Stimulated activated CD4-positive, alpha-beta T cell treated with anti-CD3 and anti-CD28 coated beads, Interleukin-2, amount 100 ng/mL, for 48 hours (primary cell): ENCODE data around the gene ACTR3C.
"Not testable (repeated sequence)": the region's sequence is repeated elsewhere in the genome, so short reads cannot be mapped to it uniquely, and the experiment has no call there.

Source experiments
- DNase-seq, 2 donors: peaks; one replicate each; pipeline ENCODE4 v3.0.0-alpha.2; 2020

ACTR3C gene

DNA sequence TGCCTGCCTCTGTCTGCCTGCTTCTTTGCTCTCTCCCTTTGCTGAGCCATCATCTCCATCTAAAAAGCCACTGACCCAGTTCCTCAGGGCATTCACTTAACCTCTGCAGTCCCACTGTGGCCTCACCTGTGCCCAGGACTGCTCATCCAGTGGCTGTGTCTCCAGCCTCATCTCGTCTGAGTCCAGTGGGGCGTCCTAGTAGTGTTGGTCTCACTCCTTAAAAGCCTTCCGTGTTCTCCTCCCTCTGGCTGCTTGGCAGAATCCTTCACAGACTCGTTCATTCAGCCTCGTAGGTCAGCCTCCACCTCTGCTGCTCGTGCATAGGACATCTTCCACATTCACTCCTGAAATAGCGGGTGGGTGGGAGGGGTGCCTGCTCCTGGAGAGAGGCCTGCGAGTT, 10.8 kb upstream of the ACTR3C start:
- no peak for DNase-seq

DNA sequence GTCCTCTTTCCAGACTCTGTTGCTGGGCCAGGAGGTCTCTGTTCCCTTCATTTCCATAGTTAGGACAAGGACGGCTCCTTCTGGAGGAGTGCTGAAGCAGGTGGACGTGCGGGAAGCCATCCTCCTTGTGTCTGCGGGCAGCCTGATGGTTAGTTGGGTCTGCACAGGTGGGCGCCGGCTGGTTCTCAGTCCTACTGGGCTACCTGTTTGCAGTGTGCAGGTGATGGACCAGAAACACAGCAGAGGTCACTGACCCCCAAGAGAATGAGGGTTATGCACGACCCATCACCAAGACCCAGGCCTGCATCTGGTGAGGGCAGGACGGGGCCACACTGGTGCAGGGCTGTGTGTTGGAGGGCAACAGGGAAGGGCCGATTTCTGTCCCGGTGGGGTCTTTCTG, 10.3 kb upstream of the ACTR3C start:
- DNase-seq = no peak

DNA sequence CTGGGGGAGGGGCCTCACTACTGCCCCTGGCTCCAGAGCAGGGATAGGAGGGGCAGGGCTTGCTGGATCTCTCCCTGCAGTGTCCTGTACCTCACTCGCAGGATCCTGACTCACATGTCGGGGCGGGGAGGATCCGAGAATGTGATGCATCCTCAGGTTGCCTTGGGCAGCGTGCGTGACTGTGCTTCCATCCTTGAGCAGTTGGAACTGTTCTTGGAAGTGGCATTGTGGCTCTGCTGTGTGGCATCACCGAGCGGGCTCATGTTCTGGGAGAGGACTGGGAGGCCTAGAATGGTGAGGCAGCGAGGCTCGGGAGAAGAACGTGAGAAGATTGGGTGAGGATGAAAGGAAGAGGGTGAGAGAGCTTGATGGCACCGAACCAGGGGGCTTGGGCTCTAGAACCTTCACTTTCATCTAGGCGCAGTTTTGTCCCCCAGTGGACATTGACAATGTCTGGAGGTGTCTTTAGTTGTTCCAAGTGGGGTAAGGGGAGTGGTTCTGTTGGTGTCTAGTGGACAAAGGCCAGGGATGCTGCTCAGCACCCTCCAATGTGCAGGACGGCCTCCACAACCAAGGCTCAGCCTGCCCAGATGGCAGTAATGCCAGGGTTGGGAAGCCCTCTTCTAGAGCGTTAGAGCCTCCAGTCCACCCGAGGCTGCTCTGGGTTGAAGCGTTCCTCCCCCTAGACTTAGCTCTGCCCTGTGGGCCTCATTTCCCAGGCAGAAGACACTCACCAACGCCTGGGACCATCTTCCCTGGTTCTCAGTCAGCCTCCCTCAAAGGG, 9.7 kb upstream of the ACTR3C start:
- no peak for DNase-seq

DNA sequence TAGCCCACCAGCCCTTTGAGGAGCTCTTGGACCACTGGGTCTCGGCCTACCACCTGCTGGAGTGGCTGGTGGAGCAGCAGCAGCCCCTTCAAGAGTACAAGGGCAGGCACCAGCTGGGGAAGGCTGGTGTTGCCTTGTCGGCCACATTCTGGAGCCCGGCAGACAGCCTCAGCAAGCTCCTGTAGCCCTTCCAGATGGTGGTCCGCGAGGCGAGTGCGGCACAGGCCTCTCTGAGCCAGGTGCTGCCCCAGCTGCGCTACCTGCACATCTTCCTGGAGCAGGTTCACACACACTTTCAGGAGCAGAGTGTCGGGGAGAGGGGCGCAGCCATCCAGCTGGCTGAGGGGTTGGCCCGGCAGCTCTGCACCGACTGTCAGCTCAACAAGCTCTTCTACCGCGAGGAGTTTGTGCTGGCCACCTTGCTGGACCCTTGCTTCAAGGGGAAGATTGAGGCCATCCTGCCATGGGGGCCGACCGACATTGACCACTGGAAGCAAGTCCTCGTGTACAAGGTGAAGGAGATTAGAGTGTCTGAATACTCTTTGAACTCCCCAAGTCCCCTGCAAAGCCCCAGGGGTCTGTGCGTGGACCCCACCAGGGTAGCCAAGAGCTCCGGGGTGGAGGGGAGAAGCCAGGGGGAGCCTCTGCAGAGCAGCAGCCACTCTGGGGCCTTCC, 7.0 kb upstream of the ACTR3C start:
- DNase-seq = no peak

DNA sequence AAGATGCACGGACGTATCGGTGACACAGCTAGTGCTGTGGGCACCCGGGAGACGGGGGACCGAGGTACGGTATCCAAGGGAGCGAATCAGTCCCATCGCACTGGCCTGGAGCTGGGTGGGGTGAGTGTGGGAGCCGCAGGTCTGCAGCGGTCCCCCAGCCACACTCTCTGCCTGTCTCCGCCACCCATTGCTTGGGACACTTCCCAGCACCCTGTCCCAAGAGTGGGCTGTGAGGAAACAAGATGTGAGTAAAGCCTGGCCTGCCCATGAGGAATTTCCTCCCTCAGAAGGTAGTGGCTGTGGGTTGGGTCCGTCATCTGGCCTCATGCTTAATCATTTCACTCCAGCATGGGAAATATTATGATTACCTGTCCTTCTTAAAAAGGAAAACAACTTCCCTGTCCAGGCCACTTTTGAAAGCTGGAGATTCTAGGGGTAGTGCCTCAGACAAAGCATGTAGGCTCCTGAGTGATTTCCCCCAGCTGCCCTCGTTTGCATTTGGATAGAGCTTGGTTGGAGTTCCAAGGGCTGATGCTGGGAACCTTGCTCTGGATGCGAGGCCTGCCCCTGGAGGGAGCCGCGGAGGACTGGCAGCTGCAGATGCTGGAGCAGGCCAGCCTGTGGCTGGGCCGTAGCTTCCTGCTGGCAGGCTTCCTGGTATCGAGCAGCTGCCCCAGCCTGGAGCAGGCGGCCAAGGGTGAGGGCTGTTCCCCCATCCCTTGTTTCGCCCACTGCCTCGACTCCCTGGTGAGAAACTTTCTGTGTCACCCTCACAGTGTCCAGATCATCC, 6.2 kb upstream of the ACTR3C start:
- no peak for DNase-seq

DNA sequence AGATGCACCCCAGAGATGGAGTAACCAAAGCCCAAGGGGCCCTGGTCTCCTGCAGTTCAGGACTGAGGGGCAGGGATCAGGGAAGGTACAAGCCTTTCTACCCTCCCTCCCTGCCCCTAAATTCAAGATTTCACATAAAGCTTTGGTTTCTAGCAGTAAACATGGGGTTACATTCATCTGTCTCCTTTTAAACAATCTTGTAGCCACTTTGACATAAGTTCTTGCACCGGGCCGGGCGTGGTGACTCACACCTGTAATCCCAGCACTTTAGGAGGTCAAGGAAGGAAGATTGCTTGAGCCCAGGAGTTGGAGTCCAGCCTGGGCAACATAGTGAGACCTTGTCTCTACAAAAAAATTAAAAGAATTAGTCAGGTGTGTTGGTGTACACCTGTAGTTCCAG, 4.0 kb upstream of the ACTR3C start:
- no peak for DNase-seq

DNA sequence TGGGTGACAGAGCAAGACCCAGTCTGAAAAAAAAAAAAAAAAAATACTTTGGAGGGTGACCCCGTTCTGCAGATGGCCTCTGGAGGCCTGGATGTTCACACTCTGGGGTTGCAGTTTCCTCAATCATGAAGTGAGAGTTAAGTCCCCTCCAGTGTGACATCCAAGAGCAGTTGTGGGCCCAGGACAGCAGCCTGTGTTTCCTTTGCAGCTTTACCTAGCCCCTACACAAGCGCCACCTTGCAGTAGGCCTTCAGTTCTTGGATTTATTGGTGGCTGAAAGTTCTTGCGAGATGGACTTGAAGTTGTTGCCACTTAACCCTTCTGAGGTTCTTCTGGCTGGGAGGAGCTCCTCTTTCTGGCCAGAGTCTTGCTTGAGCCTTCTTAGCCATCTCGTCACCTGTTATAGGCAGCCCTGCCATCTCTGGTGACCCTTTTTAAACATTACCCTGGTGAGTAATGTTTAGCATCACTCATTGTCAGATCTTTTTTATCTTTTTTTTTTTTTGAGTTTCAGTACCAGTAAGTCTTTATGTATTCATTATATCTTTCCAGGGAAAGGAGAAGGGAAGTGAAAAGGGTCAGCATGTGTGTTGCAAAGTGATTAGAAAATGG, 3.4 kb upstream of the ACTR3C start:
- no peak for DNase-seq

DNA sequence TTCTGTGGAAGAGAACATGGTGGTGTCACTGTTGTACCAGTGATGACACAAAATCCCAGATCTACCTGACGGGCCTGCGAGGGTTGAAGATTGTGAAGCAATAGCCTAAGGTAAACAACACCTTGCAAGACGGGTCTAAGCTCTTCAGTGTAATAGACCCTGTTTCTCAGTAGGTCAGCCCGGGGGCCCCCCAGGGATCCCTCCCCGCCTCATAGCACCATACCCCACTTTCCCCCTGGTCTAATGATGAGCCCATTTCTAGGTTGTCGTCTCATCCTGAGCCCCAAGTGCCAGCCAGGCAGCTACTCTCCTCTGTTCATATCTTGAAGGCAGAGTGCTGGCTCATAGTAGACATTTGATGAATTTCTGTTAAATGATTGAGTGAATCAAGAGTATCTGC, 2.6 kb upstream of the ACTR3C start:
- no peak for DNase-seq

DNA sequence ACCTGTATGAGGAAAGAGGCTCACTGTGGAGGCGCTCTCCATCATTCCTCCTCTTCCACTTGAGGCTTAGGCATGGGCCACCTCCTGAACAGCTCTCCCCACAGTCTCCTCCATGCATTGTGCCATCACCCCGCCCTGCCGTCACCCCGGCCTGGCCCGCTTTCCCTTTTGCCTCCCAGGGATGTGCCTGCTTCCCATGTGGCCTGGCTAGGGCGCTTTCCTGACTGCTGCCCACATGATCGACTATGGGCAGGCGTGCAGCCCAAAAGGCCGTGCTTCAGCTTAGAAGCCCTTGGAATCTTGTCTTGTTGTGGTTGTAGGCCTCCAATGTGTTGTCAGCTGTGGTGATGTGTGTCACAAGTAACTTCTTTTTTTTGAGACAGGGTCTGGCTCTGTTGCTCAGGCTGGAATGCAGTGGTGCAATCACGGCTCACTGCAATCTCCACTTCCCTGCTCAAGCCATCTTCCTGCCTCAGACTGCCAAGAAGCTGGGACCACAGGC, 1.8 kb upstream of the ACTR3C start:
- no peak for DNase-seq

DNA sequence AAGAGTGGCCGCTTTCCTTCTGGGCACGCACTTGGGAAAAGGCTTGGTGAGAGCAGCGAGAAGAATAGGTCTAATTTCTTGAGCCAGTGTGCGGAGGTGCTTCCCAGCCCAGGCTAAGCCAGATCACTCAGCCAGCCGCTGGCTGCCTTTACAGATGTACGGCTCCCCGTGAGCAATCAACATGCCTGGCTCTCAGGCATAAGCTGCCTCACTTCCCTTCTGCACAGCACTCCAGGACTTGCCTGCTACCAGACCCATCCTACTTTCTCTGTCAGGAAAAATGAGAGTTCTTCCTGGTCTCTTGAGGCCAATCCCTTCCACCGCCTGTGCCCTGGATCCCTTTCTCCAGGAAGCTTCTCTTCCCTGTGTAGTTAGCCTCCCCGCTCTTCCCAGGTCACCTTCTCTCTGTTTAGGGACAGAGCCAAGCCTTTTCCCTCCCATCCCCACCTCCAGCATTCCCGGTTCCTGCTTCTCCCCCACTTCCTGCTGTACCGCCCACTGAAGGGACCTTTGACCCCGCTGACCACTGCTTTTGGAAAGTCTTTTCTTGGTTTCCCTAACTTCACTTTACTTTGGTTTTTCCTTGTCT, 1.1 kb upstream of the ACTR3C start:
- DNase-seq = no peak

DNA sequence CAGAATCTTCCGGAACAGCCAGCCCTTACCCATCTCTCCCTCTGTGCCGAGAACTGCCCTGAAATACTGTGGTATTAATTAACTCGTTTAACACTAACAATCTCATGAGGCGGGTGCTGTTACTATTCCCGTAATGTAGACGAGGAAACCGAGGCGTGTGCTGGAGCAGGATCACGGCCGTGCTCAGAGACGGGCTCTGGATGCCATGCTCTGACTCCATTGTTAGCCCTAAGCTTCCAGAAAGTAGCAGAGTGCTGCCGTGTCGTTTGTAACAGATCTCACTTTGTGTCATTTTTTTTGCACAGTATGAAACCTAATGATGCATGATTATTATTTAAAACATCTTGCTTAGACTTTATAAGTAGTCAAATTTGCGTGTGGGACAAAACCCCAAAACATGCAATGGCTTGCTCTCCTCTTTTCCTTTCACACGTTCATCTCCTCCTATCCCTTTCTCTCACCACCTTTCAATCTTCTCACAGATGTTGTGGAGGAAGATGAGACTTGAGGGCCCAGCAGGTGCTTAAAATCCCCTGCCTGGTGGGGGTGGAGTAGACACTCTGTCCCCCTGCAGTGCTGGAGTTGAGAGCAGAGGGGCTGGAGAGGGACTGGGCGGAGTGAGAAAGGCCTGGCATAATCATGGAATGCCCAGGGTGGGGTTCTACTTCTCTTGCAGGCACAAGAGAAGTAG, 482 bp upstream of the ACTR3C start:
- DNase-seq = no peak

DNA sequence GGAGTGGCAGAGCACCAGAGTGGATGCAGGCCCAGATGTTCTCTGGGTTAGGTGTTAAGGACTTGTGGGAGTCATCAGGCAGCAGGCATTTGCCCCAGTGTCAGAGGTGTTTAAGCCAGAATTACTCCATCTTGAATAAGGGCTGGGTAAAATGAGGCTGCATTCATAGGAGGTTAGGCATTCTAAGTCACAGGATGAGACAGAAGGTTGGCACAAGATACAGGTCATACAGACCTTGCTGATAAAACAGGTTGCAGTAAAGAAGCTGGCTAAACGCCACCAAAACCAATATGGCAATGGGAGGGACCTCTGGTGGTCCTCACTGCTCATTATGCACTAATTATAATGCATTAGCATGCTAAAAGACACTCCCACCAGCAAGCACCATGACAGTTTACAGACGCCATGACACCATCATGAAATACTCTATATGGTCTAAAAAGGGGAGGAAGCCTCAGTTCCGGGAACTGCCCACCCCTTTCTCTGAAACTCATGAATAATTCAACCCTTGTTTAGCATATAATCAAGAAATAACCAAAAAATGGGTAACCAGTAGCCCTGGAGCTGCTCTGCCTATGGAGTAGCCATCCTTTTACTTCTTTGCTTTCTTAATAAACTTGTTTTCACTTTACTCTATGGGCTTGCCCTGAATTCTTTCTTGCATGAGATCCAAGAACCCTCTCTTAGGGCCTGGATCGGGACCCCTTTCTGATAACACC, 1.1 kb downstream of the ACTR3C start:
- DNase-seq = peak; percentile 61 to 67

DNA sequence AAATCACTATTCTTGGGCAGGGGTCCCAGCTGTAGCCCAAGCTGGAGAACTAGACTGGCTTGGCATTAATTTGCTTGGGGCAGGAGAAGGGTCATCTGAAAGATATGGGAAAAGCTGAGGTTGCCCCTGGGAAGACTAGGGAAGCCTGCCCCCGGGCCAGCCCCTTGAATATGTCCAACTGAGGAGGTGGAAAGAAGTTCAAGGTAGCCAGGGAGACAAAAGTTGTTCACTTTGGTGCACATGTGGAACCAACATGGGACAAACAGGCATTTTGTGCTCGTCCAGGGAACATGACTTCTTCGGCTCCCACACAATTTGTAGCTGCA, 1.6 kb downstream of the ACTR3C start:
- no peak for DNase-seq

DNA sequence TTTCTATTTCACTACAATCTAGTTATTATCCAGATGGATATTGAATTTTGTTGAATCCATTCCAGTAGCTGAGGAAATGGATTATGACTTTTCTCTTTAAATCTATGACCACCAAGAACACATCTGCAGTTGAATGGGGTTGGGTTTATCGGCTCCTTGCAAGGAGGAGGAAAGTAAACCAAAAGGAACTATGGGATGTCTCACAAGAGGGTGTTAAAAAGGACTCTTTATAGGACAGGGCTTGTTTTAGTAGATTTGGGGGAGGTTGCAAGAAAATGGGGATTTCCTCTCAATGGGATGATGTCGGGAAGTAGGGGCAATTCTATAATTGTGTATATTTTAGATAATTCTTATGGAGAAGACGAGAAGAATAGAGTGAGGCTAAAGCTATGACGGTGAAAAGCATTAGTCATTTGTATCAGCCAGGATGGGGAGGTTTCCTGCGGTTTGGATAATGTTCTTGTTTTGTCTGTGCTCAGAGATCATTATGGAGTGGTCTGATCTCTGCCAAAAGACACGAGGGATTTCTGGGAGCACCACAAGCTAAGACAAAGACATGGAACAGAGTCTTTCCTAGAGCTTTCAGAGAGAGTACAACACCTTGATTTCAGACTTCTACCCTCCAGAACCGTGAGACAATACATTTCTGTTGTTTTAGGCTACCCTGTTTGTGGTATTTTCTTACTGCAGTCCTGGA, 5.4 kb downstream of the ACTR3C start:
- DNase-seq = no peak

DNA sequence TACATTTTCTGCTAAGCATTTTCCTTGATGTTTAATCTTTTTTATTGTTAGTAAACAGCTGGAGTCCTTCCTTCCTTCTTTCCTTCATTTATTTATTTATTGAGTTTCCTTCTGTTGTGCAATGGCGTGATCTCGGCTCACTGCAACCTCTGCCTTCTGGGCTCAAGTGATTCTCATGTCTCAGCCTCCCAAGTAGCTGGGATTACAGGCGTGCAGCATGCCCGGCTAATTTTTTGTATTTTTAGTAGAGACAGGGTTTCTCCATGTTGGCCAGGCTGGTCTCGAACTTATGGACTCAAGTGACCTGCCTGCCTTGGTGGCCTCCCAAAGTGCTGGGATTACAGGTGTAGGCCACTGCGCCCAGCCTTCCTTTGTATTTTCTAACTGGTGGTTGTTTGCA, 6.4 kb downstream of the ACTR3C start:
- DNase-seq = not testable (repeated sequence)

DNA sequence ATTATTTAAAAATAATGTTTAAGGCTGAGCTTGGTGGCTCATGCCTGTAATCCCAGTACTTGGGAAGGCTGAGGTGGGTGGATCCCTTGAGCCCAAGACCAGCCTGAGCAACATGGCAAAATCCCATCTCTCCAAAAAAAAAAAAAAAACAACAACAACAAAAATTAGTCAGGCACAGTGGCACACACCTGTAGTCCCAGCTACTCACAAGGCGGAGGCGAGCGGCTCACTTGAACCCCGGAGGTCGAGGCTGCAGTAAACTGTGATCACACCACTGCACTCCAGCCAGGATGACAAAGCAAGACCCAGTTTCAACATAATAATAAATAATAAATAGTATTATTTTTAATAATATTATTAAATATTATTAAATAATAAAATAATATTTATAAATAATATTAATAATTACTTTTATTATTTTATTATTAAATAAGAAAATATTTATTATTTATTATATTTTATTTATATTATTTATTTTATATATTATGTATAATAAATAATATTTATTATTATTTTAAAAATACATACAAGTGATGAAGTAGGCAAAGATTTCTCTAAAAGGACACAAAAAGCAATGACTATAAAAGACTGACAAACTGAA, 8.6 kb downstream of the ACTR3C start:
- no peak for DNase-seq

DNA sequence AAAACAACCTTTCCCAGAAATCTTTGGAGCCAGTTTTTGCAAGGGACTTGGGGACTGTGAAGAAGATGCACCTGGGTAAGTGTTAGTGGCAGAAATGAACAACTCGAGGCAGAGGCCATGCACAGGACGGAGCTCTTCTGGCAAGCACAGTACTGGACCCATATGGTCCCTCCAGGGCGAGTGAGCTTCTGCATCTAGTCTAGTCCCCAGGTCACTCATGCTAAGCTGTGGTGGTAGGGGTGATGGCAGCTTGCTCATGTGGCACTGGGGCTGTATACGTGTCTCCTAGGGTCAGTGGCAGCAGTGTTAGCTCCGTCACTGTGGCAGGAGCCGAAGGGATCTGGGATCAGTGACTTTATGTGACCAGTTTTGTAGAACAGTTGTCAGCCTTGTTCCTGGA, 9.5 kb downstream of the ACTR3C start:
- DNase-seq = no peak

DNA sequence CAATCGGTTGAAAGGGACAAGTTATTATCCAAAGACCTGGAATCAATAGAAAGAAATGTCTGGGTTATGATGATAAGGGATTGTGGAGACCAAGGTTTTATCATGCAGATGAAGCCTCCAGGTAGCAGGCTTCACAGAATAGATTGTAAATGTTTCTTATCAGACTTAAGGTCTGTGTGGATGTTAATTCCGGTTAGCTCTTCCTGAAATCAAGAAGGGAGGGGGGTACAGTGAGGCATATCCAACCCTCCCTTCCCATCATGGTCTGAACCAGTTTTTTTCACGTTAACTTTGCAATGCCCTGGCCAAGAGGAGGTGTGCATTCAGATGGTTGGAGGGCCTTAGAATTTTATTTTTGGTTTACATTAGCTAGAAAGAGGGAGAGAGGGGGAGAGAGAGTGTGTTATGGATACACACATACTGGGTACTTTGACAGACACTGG, 10.0 kb downstream of the ACTR3C start:
- no peak for DNase-seq

DNA sequence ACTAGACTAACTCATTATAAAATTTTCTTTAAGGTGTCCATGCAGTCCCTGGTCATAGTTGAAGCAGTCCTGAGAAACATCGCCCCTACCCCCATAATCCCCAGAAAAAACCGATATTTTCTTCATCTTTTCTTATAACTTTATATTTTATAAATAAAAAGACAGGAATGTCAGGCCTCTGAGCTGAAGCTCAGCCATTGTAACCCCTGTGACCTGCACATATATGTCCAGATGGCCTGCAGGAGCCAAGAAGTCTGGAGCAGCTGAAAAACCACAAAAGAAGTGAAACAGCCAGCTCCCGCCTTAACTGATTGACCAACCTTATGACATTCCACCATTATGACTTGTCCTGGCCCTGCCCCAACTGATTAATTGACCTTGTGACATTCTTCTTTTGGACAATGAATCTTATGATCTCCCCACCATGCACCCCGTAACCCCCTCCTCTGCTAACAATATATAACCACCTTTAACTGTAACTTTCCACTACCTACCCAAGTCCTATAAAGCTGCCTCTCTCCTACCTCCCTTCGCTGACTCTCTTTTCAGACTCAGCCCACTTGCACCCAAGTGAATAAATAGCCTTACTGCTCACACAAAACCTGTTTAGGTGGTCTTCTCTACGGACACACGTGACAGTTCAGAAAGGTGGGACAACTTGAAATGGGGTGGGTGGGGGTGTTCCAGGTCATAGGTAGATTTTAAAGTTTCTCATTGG, 10.5 kb downstream of the ACTR3C start:
- DNase-seq = not testable (repeated sequence)

DNA sequence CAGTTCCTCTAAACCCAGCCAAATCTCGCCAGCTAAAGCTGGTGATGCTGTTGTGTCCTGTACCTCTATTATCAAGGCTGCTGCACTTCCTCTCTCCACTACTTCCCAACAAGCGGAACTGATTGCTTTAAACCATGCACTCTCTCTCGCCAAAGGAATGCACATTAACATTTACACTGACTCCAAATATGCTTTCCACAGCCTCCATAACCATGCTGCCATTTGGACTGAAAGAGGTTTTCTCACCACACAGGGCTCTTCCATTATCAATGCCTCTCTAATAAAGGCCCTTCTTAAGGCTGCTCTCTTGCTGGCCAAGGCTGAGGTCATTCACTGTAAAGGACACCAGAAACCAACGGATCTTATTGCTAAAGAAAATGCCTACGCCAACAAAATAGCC, 11.6 kb downstream of the ACTR3C start:
- no peak for DNase-seq
